Measurements from ENCODE around the gene ZNG1E. TPM values are rescaled to one million over a fixed set of nuclear protein-coding genes. Genes with fewer than 3 reads are reported as not detected.
"Not testable (repeated sequence)": the region's sequence is repeated elsewhere in the genome, so short reads cannot be mapped to it uniquely, and the experiment has no call there.

Gene ZNG1E
- 29.7 and 35.4 TPM in 2 replicates for polyA plus RNA-seq (2014; cell fraction: cytosol; rRNA removed)
- polyA plus RNA-seq (2014; cell fraction: nucleus; rRNA removed): 89.2 and 98.0 TPM in 2 replicates

DNA sequence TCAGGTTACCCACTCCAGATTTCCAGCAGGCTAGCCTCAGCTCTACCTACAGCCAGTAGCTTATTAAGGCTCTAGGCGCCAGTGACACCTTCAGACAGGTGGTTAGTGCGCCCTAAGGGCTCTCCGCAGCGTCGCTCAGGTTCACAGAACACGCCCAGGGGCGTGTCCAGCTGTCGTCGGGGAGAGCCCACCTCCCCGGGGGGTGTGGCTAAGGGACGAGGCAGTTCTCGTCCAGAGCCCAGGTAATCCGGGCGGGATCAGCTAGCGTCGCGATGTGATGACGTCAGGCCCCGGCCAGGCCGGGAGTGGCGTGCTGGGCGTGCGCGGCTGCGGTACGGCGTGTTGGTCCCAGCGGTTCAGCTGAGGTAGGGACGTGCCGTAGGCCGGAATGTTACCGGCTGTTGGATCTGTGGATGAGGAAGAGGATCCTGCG lies at the start of gene ZNG1E:
TSS of gene ZNG1E (plus strand) at position 340 of the 433 bp plus-strand sequence. CDS start at position 389, 49 bp downstream.
- peak; percentile 35 for DNase-seq (ENCODE audit: low spot score)

DNA sequence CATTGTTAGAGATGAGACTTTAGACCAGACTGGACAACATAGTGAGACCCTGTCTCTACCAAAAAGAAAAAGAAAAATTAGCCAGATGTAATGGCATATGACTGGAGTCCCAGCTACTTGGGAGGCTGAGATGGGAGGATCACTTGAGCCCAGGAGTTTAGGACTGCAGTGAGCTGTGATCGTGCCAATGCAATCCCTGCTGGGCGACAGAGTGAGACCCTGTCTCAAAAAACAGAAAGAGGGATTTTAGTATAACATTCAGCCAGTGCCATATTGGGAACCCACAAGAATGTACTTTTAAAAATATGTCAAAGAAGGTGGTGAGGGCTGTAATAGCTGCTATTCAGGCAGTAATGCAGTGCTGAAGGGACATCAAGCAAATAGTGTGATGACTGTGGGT lies 2.1 kb upstream of the ZNG1E start:
- not testable (repeated sequence) for DNase-seq (ENCODE audit: low spot score)

DNA sequence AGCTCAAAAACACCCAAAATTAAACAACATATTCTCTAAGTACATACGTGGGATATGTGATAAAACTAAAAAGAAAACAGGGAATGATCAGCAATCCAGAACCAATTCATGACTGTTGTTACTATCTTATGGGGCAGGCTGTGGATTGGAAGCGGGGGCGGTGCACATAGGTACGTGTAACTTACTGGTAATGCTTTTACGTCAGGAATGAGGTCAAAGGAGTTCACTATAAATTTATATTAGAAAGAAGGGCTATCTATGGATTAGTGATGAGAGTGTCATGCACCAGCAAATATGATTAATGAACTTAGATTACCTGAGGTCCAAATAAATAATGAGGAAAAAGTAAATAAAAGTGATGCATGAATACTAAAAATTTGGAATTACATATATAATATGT lies 710 bp upstream of the ZNG1E start:
- DNase-seq (ENCODE audit: low spot score): not testable (repeated sequence)

DNA sequence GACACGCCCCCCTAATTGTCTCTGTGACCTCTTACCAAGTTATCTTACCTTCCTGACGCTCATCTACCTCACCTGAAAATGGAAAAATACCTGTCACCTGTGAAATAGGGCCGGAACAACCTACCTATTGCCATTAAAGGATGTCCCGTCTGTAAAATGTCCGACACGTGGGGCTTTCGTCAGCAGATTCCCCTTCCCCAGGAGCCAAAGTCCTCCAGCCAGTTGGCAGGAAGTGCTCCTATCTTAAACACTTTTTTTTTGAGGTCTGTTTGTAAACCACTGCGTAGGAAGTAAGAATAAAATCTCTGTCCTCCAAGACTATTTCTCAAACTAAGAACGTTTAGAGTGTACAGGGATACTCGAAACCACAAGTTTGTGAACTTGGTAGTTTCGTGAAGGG lies 661 bp downstream of the ZNG1E start:
- not testable (repeated sequence) for DNase-seq (ENCODE audit: low spot score)

DNA sequence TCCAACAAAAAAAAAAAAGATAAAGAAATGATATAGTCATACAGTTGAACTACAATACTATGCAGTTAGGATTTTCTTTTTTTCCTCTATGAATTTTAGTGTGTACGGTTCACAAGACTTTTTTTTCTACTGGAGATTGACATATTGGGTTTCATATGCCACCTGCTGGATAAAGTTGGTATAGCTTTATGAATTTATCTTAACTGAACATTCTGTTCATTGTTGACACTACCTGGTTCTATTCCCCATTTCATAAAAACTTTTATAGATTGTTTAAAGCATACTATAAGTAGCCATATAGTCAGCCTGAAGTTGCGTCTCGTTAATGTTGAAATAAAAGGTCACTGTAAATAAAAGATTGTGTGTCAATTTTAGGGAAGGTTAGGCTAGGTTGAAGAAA lies 2.8 kb downstream of the ZNG1E start:
- DNase-seq (ENCODE audit: low spot score): not testable (repeated sequence)

DNA sequence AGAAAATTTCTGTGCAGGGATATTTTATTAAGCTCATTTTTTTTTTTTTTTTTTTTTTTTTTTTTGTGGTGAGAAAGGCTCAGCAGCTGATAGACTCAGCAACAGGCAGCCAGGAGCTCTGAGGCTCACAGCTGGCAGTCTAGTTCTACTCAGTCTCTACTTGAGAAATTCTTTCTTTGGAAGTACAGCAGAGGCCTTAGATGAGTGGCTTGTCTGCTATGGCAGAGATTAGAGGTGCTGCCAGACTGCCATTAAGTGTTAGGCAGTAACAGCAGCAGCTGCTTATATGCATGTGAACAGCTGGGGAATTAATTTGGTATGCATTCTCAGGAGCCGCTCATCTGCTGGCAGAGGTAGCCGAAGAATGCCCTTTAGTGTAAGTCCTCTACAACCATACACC lies 27.8 kb downstream of the ZNG1E start:
- DNase-seq (ENCODE audit: low spot score): not testable (repeated sequence)

DNA sequence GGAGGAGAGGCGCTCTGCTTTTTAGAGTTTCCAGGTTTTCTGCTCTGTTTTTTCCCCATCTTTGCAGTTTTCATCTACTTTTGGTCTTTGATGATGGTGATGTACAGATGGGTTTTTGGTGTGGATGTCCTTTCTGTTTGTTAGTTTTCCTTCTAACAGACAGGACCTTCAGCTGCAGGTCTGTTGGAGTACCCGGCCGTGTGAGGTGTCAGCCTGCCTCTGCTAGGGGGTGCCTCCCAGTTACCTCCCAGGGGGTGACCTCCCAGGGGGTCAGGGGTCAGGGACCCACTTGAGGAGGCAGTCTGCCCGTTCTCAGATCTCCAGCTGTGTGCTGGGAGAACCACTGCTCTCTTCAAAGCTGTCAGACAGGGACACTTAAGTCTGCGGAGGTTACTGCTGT lies 38.7 kb downstream of the ZNG1E start:
- not testable (repeated sequence) for DNase-seq (ENCODE audit: low spot score)

DNA sequence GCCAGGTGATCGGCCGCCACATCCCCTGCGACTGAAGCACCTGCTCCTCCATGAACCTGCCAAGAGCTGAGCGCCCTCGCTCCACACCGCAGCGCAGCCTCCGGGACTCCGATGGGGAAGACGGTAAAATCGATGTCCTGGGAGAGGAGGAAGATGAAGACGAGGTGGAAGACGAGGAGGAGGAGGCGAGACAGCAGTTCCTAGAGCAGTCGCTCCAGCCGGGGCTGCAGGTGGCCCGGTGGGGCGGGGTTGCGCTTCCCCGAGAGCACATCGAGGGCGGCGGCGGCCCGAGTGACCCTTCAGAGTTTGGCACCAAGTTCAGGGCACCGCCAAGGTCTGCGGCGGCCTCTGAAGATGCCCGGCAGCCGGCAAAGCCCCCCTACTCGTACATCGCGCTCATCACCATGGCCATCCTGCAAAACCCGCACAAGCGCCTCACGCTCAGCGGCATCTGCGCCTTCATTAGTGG lies 61.4 kb downstream of the ZNG1E start, which contains the start of gene FOXD4L4:
TSS of gene FOXD4L4 (plus strand) at position 51 of the 469 bp plus-strand sequence. CDS start at position 51, 0 bp downstream.
- not testable (repeated sequence) for DNase-seq (ENCODE audit: low spot score)

DNA sequence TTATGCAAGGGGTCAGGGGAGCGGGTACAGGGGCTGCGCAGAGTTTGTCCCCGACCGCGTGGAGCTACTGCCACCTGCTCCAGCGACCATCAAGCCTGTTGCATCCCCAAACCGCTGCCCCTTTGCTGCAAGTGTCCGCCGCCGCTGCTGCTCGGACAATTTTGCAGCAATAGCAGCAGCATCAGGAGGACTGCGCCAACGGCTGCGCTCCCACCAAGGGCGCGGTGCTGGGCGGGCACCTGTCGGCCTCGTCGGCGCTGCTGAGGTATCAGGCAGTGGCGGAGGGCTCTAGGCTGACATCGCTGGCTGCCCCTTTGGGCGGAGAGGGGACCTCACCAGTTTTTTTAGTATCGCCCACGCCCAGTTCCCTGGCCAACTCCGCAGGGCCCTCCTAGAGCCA lies 62.4 kb downstream of the ZNG1E start:
- DNase-seq (ENCODE audit: low spot score): not testable (repeated sequence)

Measured in SK-N-DZ (cell line).